Measurements from ENCODE around the gene GPR62.
"Not testable (repeated sequence)": the region's sequence is repeated elsewhere in the genome, so short reads cannot be mapped to it uniquely, and the experiment has no call there.

Gene GPR62

GRCh38 chr3:51971350-51971749 is 16.2 kb downstream of the GPR62 start:
- DNase-seq (ENCODE audit: low read depth) = no peak

- DNase-seq (ENCODE audit: low read depth) = no peak
Observed at GRCh38 chr3:51974277-51974962, 19.2 kb downstream of the GPR62 start.

DNA sequence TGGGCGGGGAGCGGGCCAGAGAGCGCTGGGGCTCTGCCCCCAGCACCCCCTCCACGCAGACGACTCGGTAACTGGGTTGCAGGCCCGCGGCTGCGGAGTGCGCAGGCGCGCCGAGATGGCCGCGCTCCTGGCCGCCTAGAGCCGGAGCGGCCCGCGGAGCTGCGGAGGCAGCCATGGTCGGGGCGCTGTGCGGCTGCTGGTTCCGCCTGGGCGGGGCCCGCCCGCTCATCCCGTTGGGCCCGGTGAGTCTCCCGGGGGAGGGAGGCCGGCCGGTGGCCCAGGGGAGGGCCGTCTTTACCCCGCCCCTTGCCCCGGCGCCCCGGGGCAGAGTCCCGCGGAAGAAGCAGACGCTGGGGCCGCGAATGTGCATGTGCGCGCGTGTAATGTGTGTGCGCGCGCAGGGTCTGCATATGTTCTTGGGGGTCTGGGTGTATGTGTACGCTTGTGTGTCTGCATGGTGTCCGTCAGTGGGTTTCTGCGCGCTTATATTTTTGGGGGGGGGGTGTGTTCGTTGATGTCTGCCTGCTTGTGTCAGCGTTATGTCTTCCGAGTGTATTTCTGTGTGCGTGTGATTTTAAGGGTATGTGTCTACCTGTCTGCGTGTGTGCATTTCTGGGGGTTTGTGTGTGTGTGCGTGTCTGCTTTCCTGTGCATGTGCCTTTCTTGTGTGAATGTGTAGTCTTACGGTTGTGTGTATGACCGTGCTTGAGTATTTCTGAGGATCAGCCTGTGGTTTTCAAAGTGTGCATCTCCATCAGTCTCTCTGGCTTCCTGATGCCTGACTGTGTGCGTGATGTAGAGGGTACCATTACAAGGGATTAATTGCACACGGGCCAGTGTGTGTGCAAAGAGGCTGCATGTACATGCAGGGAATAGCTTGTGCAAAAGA is 20.0 kb downstream of the GPR62 start, which contains the start of gene ABHD14A:
TSS of gene ABHD14A (plus strand) at position 102 of the 889 bp plus-strand sequence. CDS start at position 174, 72 bp downstream.
- peak; percentile 49 for DNase-seq (ENCODE audit: low read depth)

DNA sequence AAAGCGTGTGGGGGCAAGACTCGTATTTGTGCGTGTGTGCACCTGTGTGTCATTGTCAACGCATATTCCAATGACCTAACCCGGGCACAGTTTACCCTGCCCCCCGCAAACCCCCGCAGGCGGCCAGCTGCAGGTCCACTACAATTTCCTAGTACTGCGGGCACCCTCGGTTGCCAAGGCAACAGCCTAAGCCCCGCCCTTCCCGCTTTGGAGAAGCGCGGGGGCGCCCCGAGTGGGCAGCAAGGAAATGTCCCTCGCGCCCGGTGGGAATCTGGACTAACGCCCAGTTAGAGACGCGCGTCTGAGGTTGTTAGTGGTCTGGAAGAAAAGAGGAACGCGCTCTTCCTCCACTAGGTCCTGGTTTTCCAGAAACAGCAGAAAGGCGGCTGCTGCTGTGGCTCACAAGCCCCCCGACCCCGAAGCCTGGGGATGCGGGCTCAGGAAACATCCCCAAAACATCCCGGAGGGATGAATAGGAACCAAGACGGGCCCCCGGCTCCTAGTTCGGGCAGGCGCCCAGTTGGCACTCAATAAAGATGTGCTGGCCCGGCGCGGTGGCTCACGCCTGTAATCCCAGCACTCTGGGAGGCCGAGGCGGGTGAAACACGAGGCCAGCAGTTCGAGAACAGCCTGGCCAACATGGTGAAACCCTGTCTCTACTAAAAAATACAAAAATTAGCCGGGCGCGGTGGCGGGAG is 20.8 kb downstream of the GPR62 start:
- peak; percentile 31 for DNase-seq (ENCODE audit: low read depth)

DNA sequence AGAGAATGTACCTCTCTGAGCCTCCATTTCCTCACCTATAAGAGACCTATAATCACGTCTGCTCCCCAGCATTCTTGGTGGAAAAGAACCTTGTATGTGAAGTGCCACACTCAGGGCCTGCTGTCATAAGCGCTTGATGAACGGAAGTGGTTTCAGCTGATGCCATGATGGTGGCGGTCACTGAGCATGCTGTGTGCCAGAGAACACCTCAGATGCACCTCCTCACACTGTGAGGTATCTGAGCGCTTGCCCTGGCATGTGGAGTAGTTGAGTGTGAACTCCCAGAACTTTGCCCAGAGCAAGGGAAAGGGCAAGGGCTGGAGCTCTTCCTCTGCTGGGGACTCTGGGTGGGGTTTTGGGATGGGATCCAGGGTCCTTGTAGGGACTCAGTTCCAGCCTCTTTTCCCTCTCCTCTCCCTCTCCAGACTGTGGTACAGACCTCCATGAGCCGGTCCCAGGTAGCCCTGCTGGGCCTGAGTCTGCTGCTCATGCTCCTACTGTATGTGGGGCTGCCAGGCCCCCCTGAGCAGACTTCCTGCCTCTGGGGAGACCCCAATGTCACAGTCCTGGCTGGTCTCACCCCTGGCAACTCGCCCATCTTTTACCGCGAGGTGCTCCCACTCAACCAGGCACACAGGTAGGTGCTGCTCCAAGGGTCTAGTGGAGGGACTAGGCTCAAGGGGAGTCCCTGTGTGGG is 22.4 kb downstream of the GPR62 start:
- no peak for DNase-seq (ENCODE audit: low read depth)

GRCh38 chr3:51978143-51978502 is 22.9 kb downstream of the GPR62 start:
- DNase-seq (ENCODE audit: low read depth) = no peak

DNA sequence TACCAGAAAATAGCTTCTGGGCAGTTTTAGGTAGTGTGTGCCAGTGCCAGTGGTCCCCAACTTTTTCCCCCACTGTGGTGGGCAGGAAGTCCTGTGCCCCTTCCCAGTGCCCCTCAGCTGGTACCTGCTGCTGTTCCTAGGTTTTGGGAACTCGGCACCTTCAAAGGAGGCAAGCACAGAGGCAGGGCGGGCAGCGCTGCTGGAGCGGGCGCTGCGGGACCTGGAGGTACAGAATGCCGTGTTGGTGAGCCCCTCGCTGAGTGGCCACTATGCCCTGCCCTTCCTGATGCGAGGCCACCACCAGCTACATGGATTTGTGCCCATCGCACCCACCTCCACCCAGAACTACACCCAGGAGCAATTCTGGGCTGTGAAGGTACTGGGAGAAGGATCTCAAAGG is 25.1 kb downstream of the GPR62 start:
- no peak for DNase-seq (ENCODE audit: low read depth)

- DNase-seq (ENCODE audit: low read depth) = no peak
Observed at GRCh38 chr3:51982352-51982837, 27.2 kb downstream of the GPR62 start.

DNA sequence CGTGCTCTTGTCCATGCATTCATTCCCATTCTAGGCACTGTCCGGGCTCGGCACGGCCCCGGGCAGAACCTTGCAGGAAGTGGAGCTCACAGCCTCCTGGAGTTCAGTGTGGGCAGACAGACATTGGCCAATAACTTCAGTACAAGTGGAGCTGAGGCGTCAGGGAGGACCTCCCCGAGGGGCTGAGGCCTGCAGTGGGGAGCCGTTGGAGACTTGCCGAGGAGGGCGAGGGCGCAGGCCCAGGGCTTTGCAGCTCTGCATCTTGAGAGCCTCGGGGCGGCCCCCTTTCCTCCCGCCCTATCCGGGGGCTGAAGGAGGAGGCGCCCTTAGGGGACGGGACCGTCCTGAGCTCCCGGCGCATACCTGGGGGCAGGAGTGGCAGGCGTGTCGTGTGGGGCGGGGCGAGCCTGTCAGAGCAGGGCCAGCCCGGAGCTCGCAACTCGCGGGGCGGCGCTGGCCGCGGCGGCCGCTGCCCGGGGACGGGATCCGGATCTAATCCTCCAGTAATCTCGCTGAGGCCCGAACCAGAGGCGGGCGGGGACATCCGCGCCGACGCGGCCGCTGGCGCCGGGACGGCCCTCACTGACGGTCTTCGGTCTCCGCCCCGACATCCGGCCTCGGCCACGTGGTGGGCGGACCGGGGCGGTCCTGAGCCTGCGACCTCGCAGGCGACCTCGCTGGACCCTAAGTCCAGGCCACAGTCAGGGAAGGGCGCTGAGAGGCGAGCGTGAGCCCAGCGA is 27.8 kb downstream of the GPR62 start, which contains the start of gene ACY1:
TSS of gene ACY1 (plus strand) at position 698 of the 740 bp plus-strand sequence. CDS start 530 bp downstream, outside the sequence.
- DNase-seq (ENCODE audit: low read depth) = peak; percentile 69

- DNase-seq (ENCODE audit: low read depth) = no peak
Observed at GRCh38 chr3:51983578-51984268, 28.5 kb downstream of the GPR62 start.

- DNase-seq (ENCODE audit: low read depth) = no peak
Observed at GRCh38 chr3:51984269-51984647, 29.1 kb downstream of the GPR62 start.

GRCh38 chr3:51985063-51985462 is 29.9 kb downstream of the GPR62 start:
- DNase-seq (ENCODE audit: low read depth) = no peak

DNA sequence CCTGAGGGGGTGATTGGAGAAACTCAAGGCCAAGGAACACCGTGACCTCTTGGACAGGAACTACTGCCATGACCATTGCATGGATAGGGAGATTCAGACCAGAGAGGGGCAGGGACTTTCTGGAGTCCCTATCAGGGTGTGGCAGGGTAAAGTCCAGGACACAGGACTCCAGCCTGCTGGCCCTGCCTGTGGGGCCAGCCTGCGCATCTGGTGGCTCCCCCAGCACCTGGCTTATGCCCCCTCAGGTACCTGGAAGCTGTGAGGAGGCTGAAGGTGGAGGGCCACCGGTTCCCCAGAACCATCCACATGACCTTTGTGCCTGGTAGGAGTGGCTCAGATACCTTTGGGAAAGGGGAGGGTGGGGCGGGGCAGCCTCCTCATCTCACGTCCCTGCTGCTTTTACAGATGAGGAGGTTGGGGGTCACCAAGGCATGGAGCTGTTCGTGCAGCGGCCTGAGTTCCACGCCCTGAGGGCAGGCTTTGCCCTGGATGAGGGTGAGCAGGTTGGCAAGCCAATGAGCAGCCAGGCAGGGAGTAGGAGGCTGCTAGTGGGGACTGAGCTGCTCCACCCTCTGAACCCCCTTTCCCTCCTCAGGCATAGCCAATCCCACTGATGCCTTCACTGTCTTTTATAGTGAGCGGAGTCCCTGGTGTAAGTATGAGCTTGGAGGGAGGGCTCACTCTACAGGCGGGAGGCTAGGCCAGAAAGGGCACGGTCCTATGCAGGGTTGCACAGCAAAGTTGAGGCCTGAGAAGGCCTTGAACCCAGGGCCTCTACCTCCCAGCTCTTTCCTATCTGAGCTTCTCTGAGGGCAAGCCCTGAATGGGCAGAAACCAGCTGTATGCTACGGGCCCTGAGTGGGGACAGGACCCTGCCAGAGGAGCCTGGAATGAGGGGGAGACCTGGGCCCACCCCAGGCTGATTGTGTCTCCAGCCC is 31.1 kb downstream of the GPR62 start:
- DNase-seq (ENCODE audit: low read depth) = no peak

- DNase-seq (ENCODE audit: low read depth) = no peak
Observed at GRCh38 chr3:51987568-51987967, 32.4 kb downstream of the GPR62 start.

DNA sequence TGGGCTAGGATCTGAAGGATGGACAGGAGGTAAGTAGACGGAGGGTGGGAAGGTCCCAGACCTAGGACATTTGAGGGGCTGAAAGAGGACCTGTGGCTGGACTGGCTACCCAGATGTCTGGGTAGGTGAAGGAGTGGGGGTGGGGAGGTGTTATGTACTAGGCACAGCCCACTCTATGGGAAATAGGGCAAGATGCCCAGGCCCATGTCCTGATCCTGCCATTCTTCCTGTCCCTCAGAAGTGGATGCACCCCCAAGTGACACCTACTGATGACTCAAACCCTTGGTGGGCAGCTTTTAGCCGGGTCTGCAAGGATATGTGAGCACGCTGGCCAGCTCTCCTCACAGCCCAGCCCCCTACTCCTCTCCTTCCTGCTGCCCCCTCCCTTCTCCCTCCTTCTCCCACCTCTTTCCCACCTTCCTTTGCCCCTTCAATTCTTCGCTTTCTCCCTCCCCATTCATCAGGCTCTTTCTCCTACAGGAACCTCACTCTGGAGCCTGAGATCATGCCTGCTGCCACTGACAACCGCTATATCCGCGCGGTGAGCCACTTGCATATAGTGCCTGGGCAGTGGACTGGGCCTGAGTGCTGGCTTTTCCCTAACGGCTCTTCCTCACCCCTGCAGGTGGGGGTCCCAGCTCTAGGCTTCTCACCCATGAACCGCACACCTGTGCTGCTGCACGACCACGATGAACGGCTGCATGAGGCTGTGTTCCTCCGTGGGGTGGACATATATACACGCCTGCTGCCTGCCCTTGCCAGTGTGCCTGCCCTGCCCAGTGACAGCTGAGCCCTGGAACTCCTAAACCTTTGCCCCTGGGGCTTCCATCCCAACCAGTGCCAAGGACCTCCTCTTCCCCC is 33.3 kb downstream of the GPR62 start:
- DNase-seq (ENCODE audit: low read depth) = no peak

DNA sequence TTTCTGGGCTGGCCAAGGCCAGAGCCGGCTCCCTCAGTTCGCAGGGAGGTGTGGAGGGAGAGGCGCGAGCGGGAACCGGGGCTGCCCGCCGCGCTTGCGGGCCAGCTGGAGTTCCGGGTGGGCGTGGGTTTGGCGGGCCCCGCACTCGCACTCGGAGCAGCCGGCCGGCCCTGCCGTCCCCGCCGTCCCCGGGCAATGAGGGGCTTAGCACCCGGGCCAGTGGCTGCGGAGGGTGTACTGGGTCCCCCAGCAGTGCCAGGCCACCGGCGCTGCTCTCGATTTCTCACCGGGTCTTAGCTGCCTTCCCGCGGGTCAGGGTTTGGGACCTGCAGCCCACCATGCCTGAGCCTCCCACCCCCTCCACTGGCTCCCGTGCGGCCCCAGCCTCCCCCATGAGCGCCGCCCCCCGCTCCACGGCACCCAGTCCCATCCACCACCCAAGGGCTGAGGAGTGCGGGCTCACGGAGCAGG is 35.4 kb downstream of the GPR62 start:
- not testable (repeated sequence) for DNase-seq (ENCODE audit: low read depth)

- no peak for DNase-seq (ENCODE audit: low read depth)
Observed at GRCh38 chr3:51992017-51992682, 37.0 kb downstream of the GPR62 start.

DNA sequence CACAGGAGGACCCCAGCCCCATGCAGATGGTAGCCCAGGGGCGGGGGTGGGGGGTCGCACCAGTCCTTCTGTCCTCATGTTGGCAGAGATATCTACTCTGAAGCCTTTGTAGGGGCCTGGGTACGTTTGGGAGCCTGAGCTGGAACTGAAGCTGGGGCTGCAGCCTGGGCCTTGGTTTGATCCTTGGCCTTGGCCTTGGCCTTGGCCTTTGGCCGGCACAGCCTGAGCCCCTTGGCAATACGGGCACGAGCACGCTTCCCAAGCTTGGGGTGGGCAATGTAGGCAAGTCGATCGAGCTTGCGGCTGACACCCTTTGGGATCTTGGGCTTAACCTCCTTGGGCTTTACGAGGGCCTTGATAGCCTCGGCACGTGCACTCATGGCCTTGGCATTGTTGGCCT is 38.5 kb downstream of the GPR62 start:
- not testable (repeated sequence) for DNase-seq (ENCODE audit: low read depth)
